A549 (cell line): ENCODE data around the gene HERC2. TPM values are rescaled to one million over a fixed set of nuclear protein-coding genes. Genes with fewer than 3 reads are reported as not detected.
A peak's percentile ranks its signal among the peaks of the same experiment; 100 is the strongest.

Source experiments
- ATAC-seq, 2 experiments: fragments of 200-7000 bp in 1 of 2; fragments of >200 bp in 1 of 2; cut with Nextera tagmentation in 1 of 2; cut with Tn5 transposase in 1 of 2; 3 replicates each; pipeline versions ENCODE4 v1.8.0 to v1.9.1; 2018 to 2020; ENCODE audit warnings: mild to moderate bottlenecking in 1 of 2, moderate library complexity in 1 of 2
- CTCF ChIA-PET: fragments of 300-600 bp; sonication (Branson Sonifier 250); formaldehyde crosslinking; extraction: SDS; loops from one replicate; lab custom pipeline; 2021; ENCODE audit warnings: antibody characterized with exemption, inconsistent platforms; lab: Yijun Ruan, JAX
- POLR2A ChIA-PET: fragments of 350-600 bp; formaldehyde crosslinking; extraction: SDS; loops from one replicate; lab custom pipeline; 2021; ENCODE audit warnings: antibody characterized with exemption, inconsistent platforms; lab: Yijun Ruan, JAX
- DNase-seq, 2 experiments: peaks; one replicate each; pipeline versions ENCODE4 v3.0.0 to v3.0.0-alpha.2; 2011 to 2016; ENCODE audit warnings: low read depth in 1 of 2, low spot score in 1 of 2
- FAIRE-seq: peaks from 2 replicates; lab custom pipeline; 2011; peaks lifted over from hg19 to GRCh38; lab: Jason Lieb, UNC
- H3K27ac ChIP-seq, 2 experiments: fragments of >200 bp; sonication (Bioruptor Twin); formaldehyde crosslinking; 3 replicates each; pipeline ENCODE4 v1.5.1; 2016 to 2017
- H3K4me1 ChIP-seq: fragments of >200 bp; sonication (Bioruptor Twin); formaldehyde crosslinking; 3 replicates; pipeline ENCODE4 v1.6.1; 2016
- H3K4me2 ChIP-seq: fragments of >200 bp; sonication (Bioruptor Twin); formaldehyde crosslinking; 3 replicates; pipeline ENCODE4 v1.6.1; 2016
- H3K4me3 ChIP-seq: fragments of >200 bp; sonication (Bioruptor Twin); formaldehyde crosslinking; 3 replicates; pipeline ENCODE4 v1.5.1; 2016
- H3K9me3 ChIP-seq: fragments of >200 bp; sonication (Bioruptor Twin); formaldehyde crosslinking; 3 replicates; pipeline ENCODE4 v1.6.1; 2016
- CBX8 ChIP-seq: fragments of 200-600 bp; sonication (generic); IDR thresholded peaks from 2 replicates; pipeline ENCODE4 v1.6.1; 2016
- CTCF ChIP-seq: fragments of >200 bp; sonication (Bioruptor Twin); formaldehyde crosslinking; IDR thresholded peaks from 3 replicates; pipeline ENCODE4 v1.5.1; 2016
- EHF ChIP-seq: fragments of 250-450 bp; sonication (Bioruptor Pico); IDR thresholded peaks from 2 replicates; pipeline ENCODE4 v1.5.0; 2020; ENCODE audit warnings: mild to moderate bottlenecking
- ESRRA ChIP-seq: fragments of 150-350 bp; IDR thresholded peaks from 2 replicates; pipeline ENCODE4 v1.6.1; 2014; ENCODE audit warnings: mild to moderate bottlenecking, low read length, borderline replicate concordance
- FOXS1 ChIP-seq: fragments of 250-450 bp; sonication (Bioruptor Pico); IDR thresholded peaks from 2 replicates; pipeline ENCODE4 v1.5.0; 2020; ENCODE audit warnings: mild to moderate bottlenecking, moderate library complexity
- HDAC2 ChIP-seq: fragments of 200-600 bp; sonication (generic); IDR thresholded peaks from 2 replicates; pipeline ENCODE4 v1.6.1; 2016
- HOXA7 ChIP-seq: fragments of 250-450 bp; sonication (Bioruptor Pico); IDR thresholded peaks from 2 replicates; pipeline ENCODE4 v1.5.0; 2020; ENCODE audit warnings: mild to moderate bottlenecking, moderate library complexity
- HOXB13 ChIP-seq: fragments of 250-450 bp; sonication (Bioruptor Pico); IDR thresholded peaks from 2 replicates; pipeline ENCODE4 v1.5.0; 2020; ENCODE audit warnings: low read depth, mild to moderate bottlenecking, moderate library complexity
- HOXB5 ChIP-seq: fragments of 250-450 bp; sonication (Bioruptor Pico); IDR thresholded peaks from 2 replicates; pipeline ENCODE4 v1.5.0; 2020; ENCODE audit warnings: mild to moderate bottlenecking, moderate library complexity
- JUN ChIP-seq, 2 experiments: fragments of >200 bp; sonication (Bioruptor Twin); formaldehyde crosslinking; IDR thresholded peaks; 2 replicates in 1 of 2; 3 replicates in 1 of 2; pipeline ENCODE4 v1.6.1; 2016 to 2017
- MAFK ChIP-seq: fragments of 450-650 bp; IDR thresholded peaks from 2 replicates; pipeline ENCODE4 v1.6.1; 2014; ENCODE audit not compliant: partially characterized antibody
- MAX ChIP-seq: IDR thresholded peaks from 2 replicates; pipeline ENCODE4 v1.6.1; 2012
- NFE2L2 ChIP-seq: fragments of 150-350 bp; conservative IDR thresholded peaks from 2 replicates; pipeline ENCODE4 v1.6.1; 2014; ENCODE audit warnings: low read length
- NPAS2 ChIP-seq: fragments of 250-450 bp; sonication (Bioruptor Pico); IDR thresholded peaks from 2 replicates; pipeline ENCODE4 v1.8.0; 2022; ENCODE audit warnings: mild to moderate bottlenecking, moderate library complexity, borderline replicate concordance
- PHF8 ChIP-seq: fragments of 200-600 bp; sonication (generic); IDR thresholded peaks from 2 replicates; pipeline ENCODE4 v1.6.1; 2016; ENCODE audit warnings: low read depth, mild to moderate bottlenecking, antibody characterized with exemption, moderate library complexity, borderline replicate concordance
- RARB ChIP-seq: fragments of 250-450 bp; sonication (Bioruptor Pico); IDR thresholded peaks from 2 replicates; pipeline ENCODE4 v1.8.0; 2021; ENCODE audit warnings: mild to moderate bottlenecking, moderate library complexity
- RFX5 ChIP-seq: fragments of 450-650 bp; IDR thresholded peaks from 2 replicates; pipeline ENCODE4 v1.7.1; 2014; ENCODE audit warnings: antibody characterized with exemption, mild to moderate bottlenecking, moderate library complexity
- RNF2 ChIP-seq: fragments of 200-600 bp; sonication (generic); IDR thresholded peaks from 2 replicates; pipeline ENCODE4 v1.6.1; 2016; ENCODE audit warnings: low read depth, mild to moderate bottlenecking, antibody characterized with exemption, moderate library complexity, borderline replicate concordance
- TP53 ChIP-seq: fragments of 250-450 bp; sonication (Bioruptor Pico); IDR thresholded peaks from 2 replicates; pipeline ENCODE4 v1.5.0; 2021; ENCODE audit warnings: mild to moderate bottlenecking, moderate library complexity
- ZSCAN20 ChIP-seq: fragments of 250-450 bp; sonication (Bioruptor Pico); IDR thresholded peaks from 2 replicates; pipeline ENCODE4 v1.8.0; 2022; ENCODE audit warnings: mild to moderate bottlenecking, moderate library complexity
- WGBS: methylation state at CpG from one replicate; pipeline ENCODE4 v1.1.6; 2017; ENCODE audit errors: missing lambda C conversion rate; 5-methylcytosine and 5-hydroxymethylcytosine counted together
- polyA plus RNA-seq, 4 experiments: library from polyadenylated mRNA; depleted of rRNA in 3 of 4; stranded (reverse); fragments of >200 nt; fragmentation: RNase III in 1 of 4; extraction: RNeasy Plus Mini Kit Qiagen cat#74134 plus additional on column Dnase treatment in 1 of 4; gene quantifications; 2 replicates in 3 of 4; 3 replicates in 1 of 4; pipeline ENCODE4 v1.2.3, GENCODE V29; 2011 to 2017
- TF ChIP-seq, protein P1 (sequence below): fragments of 150-350 bp; IDR thresholded peaks from 2 replicates; pipeline ENCODE4 v1.6.1; 2014; ENCODE audit warnings: low read depth, mild to moderate bottlenecking, low read length
- TF ChIP-seq, protein P2 (sequence below): fragments of >200 bp; sonication (Bioruptor Twin); formaldehyde crosslinking; IDR thresholded peaks from 3 replicates; pipeline ENCODE4 v1.6.1; 2016
- TF ChIP-seq, protein P3 (sequence below): fragments of 200-600 bp; sonication (generic); IDR thresholded peaks from 2 replicates; pipeline ENCODE4 v1.6.1; 2016; ENCODE audit warnings: antibody characterized with exemption, mild to moderate bottlenecking, moderate library complexity
- TF ChIP-seq, protein P4 (sequence below): fragments of 250-450 bp; sonication (Bioruptor Pico); IDR thresholded peaks from 2 replicates; pipeline ENCODE4 v1.5.0; 2020; ENCODE audit warnings: low read depth, mild to moderate bottlenecking, moderate library complexity
- TF ChIP-seq, protein P5 (sequence below): IDR thresholded peaks from 2 replicates; pipeline ENCODE4 v1.6.1; 2012; ENCODE audit warnings: low read depth, borderline replicate concordance

HERC2 gene
- polyA plus RNA-seq, 2 of the 4 experiments (the other 2 are of a cell fraction) = 31.4 to 32.8 TPM

- ATAC-seq = no peak; a peak in 1 of 6 replicates
- Histone ChIP-seq H3K4me2 (peak overlapping the region; percentile 81), H3K4me1 (peaks cover 7% of the 10 kb centered on the region; the same call in 2 of the 3 replicates), H3K9me3 (no peaks in the 10 kb centered on the region), H3K4me3 (peak overlapping the region; percentile 42), H3K27ac (peak overlapping the region; percentile 44 to 46; a peak in 4 of 6 replicates)
- CTCF ChIA-PET = interaction anchor here (0.8 to 4.1 kb wide), 2 partner anchors 12 to 25 kb away, joined by 3 to 24 read pairs; no protein-coding TSS in a partner anchor
- TF ChIP-seq NPAS2 (CRISPR knock-in tag) (no peak), NFE2L2 (no peak), MAFK (no peak), HOXA7 (no peak), CBX8 (no peak), RNF2 (no peak), HDAC2 (no peak), HOXB5 (CRISPR knock-in tag) (no peak), PHF8 (no peak), FOXS1 (no peak), ESRRA (no peak), HOXB13 (CRISPR knock-in tag) (no peak), JUN (IDR thresholded peaks at IDR 0.05) (no peak), TP53 (CRISPR knock-in tag) (no peak), ZSCAN20 (CRISPR knock-in tag) (no peak), RARB (CRISPR knock-in tag) (no peak)
- TF ChIP-seq, protein P1, sequence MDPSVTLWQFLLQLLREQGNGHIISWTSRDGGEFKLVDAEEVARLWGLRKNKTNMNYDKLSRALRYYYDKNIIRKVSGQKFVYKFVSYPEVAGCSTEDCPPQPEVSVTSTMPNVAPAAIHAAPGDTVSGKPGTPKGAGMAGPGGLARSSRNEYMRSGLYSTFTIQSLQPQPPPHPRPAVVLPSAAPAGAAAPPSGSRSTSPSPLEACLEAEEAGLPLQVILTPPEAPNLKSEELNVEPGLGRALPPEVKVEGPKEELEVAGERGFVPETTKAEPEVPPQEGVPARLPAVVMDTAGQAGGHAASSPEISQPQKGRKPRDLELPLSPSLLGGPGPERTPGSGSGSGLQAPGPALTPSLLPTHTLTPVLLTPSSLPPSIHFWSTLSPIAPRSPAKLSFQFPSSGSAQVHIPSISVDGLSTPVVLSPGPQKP = no peak
- TF ChIP-seq, protein P2, sequence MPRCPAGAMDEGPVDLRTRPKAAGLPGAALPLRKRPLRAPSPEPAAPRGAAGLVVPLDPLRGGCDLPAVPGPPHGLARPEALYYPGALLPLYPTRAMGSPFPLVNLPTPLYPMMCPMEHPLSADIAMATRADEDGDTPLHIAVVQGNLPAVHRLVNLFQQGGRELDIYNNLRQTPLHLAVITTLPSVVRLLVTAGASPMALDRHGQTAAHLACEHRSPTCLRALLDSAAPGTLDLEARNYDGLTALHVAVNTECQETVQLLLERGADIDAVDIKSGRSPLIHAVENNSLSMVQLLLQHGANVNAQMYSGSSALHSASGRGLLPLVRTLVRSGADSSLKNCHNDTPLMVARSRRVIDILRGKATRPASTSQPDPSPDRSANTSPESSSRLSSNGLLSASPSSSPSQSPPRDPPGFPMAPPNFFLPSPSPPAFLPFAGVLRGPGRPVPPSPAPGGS = no peak
- FAIRE-seq = peak; percentile 81
- 22% methylated on average over 7 of the region's 16 CpGs for WGBS
- no peak for DNase-seq
- POLR2A ChIA-PET = no interaction called here
These were observed 222.3 kb downstream of the HERC2 start for GRCh38 chr15:28099555-28100140.

DNA sequence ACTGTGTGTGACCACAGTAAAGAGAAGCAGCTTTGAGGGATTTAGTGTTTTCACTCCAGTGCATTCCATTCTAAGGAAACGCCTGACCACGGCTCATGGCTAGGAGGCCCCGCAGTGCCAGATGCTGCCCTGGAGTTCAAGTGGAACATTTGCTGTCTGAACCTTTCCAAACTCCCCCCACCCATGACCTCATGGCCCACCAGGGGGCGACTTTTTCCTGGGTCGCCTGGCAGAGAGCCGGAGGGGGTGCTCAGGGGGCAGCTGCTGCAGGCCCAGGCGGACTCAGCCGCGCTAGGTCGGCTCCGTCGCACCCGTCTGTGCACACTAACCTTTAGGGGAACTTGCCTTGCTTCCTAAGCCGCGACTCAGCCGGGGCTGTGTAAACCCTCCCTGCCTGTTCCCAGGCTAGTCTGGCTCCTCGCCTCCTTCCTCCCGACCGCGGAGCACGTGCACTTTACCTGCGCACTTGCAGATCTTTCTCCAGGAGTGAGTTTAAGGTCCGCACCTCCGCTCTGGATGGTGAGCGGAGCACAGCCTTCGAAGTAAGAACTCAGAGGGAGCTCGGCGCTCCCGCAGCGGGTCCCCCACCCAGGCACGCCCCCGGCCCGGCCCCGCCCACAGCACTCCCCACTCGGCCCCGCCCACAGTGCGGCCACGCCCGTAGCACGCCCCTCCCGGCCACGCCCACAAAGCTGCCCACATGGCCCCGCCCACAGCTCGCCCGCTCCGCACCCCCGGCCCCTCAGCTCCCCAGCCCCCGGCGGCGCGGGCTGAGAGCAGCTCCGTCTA lies 223.0 kb downstream of the HERC2 start, which contains the start of gene OCA2:
Gene OCA2, minus strand, starts transcription at position 550 of the 789 bp plus-strand sequence. CDS start 17,441 bp downstream, outside the sequence.
- H3K4me1 ChIP-seq = peaks cover 7% of the 10 kb centered on the region; the same call in 2 of the 3 replicates
- DNase-seq = peak; percentile 40 to 69
- no peaks in the 10 kb centered on the region for H3K9me3 ChIP-seq
- H3K4me3 ChIP-seq = peak within 1 kb of the TSS; percentile 42
- no peak for FAIRE-seq
- peak within 1 kb of the TSS; percentile 44 to 46; a peak in 4 of 6 replicates for H3K27ac ChIP-seq
- H3K4me2 ChIP-seq = peak within 1 kb of the TSS; percentile 81
- WGBS = 28% methylated on average over 40 of the region's 52 CpGs
- TF ChIP-seq MAX (peak; percentile 89), RFX5 (no peak), TP53 (CRISPR knock-in tag) (peak; percentile 47; the same call in 1 of the 2 replicates), EHF (CRISPR knock-in tag) (no peak), CTCF (peak; percentile 38)
- TF ChIP-seq, protein P3, sequence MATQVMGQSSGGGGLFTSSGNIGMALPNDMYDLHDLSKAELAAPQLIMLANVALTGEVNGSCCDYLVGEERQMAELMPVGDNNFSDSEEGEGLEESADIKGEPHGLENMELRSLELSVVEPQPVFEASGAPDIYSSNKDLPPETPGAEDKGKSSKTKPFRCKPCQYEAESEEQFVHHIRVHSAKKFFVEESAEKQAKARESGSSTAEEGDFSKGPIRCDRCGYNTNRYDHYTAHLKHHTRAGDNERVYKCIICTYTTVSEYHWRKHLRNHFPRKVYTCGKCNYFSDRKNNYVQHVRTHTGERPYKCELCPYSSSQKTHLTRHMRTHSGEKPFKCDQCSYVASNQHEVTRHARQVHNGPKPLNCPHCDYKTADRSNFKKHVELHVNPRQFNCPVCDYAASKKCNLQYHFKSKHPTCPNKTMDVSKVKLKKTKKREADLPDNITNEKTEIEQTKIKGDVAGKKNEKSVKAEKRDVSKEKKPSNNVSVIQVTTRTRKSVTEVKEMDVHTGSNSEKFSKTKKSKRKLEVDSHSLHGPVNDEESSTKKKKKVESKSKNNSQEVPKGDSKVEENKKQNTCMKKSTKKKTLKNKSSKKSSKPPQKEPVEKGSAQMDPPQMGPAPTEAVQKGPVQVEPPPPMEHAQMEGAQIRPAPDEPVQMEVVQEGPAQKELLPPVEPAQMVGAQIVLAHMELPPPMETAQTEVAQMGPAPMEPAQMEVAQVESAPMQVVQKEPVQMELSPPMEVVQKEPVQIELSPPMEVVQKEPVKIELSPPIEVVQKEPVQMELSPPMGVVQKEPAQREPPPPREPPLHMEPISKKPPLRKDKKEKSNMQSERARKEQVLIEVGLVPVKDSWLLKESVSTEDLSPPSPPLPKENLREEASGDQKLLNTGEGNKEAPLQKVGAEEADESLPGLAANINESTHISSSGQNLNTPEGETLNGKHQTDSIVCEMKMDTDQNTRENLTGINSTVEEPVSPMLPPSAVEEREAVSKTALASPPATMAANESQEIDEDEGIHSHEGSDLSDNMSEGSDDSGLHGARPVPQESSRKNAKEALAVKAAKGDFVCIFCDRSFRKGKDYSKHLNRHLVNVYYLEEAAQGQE = no peak
- TF ChIP-seq, protein P4, sequence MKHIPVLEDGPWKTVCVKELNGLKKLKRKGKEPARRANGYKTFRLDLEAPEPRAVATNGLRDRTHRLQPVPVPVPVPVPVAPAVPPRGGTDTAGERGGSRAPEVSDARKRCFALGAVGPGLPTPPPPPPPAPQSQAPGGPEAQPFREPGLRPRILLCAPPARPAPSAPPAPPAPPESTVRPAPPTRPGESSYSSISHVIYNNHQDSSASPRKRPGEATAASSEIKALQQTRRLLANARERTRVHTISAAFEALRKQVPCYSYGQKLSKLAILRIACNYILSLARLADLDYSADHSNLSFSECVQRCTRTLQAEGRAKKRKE = no peak
- TF ChIP-seq, protein P5, sequence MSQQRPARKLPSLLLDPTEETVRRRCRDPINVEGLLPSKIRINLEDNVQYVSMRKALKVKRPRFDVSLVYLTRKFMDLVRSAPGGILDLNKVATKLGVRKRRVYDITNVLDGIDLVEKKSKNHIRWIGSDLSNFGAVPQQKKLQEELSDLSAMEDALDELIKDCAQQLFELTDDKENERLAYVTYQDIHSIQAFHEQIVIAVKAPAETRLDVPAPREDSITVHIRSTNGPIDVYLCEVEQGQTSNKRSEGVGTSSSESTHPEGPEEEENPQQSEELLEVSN = peak; percentile 80
- POLR2A ChIA-PET = no interaction called here
- CTCF ChIA-PET = interaction anchor here (0.8 to 4.1 kb wide), 5 partner anchors 13 to 1125 kb away, joined by 3 to 24 read pairs (median 4); no protein-coding TSS in a partner anchor
- peak; percentile 42 to 63 for ATAC-seq
